KOPT-K1 (cell line): ENCODE data around the gene FAM20C.
"Not testable (repeated sequence)": the region's sequence is repeated elsewhere in the genome, so short reads cannot be mapped to it uniquely, and the experiment has no call there.

Experiments
- H3K27ac ChIP-seq: fragments of 200-600 bp; sonication (generic); 2 replicates; pipeline ENCODE4 v1.5.1; 2016; ENCODE audit warnings: antibody characterized with exemption, mild to moderate bottlenecking, low read depth, low read length; ENCODE audit not compliant: poor library complexity, severe bottlenecking
- H3K36me3 ChIP-seq: fragments of 200-600 bp; sonication (generic); 2 replicates; pipeline ENCODE4 v1.5.1; 2017; ENCODE audit warnings: antibody characterized with exemption, mild to moderate bottlenecking, low read length, moderate library complexity; ENCODE audit not compliant: insufficient read depth
- H3K9me3 ChIP-seq: fragments of 200-600 bp; sonication (generic); 2 replicates; pipeline ENCODE4 v1.5.1; 2017; ENCODE audit warnings: antibody characterized with exemption, low read length, mild to moderate bottlenecking; ENCODE audit not compliant: insufficient read depth, poor library complexity, severe bottlenecking

FAM20C gene

DNA sequence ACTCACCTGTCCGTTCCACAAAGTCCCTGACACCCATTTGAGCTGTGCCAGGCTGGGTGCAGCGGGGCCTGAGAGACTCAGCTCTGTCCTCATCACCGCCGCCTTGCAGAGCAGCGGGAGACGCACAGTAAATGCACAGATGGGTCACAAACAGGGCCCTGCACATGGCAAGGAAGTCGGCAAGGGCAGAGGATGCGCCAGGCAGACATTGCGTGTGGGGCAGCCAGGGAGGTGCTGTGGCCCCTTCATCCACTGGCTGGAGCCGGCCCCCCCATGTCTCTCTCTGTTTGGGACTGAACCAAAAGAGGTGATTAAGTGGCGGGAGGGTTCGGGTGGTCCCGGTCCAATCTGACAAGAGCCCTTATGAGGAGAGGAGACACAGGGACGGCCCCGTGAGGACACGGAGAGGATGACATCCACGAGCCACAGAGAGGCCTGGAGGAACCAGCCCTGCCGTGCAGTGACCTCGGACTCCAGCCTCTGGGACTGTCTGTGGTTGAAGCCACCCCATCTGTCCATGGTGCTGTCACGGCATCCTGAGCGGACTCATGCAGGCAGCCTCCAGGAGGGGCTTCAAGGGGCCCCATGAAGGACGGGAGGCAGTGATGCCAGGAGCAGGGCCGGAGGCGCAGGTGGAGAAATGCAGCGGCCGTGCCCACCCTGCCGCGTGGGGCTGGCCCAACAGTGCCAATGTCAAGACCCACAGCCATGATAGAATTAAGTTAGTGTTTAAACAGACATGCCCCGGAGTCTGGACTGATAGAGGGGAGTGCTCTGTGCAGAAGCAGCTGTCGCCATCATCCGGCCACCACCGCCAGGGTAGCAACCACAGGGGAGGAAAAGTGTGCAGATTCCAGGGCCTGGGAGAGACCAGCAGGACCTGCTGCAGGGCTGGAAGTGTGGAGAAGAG lies 69.2 kb downstream of the FAM20C start:
- Histone ChIP-seq H3K36me3 (no peaks in the 10 kb centered on the region), H3K9me3 (peaks cover 28% of the 10 kb centered on the region), H3K27ac (no peak overlapping the region)

DNA sequence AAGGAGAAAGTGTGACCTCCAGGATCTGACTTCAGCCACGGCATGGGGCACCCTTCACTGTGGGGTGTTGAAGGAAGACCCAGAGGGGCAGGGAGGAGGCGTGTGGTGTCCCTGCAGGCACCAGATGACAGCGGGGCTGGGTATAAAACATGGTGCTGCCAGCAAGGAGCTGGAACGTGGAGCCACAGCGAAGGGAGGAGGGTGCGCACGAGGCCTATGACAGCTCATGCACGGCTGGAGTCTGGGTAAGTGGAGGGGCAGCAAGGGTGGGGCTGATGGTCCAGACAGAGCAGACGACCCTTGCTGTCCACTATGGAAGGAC lies 69.8 kb downstream of the FAM20C start:
- Histone ChIP-seq H3K9me3 (peaks cover 28% of the 10 kb centered on the region), H3K36me3 (no peaks in the 10 kb centered on the region), H3K27ac (no peak overlapping the region)

DNA sequence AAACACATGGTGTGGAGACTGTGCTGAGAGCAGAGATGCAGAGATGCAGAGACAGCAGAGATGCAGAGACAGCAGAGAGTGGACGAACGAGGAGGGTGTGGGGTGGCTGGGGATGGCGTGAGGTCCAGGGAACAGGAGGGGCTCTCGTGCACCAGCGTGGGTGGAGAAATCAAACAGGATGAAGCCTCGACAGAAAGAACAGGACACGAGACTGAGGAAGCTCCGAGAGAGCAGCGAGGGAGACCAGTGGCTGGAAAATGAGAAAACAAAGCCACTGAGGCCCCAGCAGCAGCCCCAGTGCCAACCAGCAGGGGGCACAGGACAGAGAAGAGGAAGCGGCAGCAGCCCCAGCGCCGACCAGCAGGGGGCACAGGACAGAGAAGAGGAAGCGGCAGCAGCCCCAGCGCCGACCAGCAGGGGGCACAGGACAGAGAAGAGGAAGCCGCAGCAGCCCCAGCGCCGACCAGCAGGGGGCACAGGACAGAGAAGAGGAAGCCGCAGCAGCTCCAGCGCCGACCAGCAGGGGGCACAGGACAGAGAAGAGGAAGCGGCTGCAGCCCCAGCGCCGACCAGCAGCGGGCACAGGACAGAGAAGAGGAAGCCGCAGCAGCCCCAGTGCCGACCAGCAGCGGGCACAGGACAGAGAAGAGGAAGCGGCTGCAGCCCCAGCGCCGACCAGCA lies 70.4 kb downstream of the FAM20C start:
- not testable (repeated sequence) for H3K36me3 ChIP-seq, H3K27ac ChIP-seq
- peaks cover 28% of the 10 kb centered on the region for H3K9me3 ChIP-seq

DNA sequence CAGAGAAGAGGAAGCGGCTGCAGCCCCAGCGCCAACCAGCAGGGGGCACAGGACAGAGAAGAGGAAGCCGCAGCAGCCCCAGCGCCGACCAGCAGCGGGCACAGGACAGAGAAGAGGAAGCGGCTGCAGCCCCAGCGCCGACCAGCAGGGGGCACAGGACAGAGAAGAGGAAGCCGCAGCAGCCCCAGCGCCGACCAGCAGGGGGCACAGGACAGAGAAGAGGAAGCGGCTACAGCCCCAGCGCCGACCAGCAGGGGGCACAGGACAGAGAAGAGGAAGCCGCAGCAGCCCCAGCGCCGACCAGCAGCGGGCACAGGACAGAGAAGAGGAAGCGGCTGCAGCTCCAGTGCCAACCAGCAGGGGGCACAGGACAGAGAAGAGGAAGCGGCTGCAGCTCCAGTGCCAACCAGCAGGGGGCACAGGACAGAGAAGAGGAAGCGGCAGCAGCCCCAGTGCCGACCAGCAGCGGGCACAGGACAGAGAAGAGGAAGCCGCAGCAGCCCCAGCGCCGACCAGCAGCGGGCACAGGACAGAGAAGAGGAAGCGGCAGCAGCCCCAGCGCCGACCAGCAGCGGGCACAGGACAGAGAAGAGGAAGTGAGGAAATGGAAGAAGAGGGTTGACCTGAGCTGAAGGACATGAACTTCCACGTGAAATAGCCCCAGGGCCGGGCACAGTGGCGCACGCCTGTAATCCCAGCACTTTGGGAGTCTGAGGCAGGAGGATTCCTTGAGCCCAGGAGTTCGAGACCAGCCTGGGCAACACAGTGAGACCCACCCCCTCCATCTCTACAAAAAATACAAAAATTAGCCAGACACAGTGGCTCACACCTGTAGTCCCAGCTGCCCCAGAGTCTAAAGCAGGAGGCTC lies 71.3 kb downstream of the FAM20C start:
- not testable (repeated sequence) for H3K27ac ChIP-seq, H3K36me3 ChIP-seq
- H3K9me3 ChIP-seq, result peaks cover 28% of the 10 kb centered on the region

DNA sequence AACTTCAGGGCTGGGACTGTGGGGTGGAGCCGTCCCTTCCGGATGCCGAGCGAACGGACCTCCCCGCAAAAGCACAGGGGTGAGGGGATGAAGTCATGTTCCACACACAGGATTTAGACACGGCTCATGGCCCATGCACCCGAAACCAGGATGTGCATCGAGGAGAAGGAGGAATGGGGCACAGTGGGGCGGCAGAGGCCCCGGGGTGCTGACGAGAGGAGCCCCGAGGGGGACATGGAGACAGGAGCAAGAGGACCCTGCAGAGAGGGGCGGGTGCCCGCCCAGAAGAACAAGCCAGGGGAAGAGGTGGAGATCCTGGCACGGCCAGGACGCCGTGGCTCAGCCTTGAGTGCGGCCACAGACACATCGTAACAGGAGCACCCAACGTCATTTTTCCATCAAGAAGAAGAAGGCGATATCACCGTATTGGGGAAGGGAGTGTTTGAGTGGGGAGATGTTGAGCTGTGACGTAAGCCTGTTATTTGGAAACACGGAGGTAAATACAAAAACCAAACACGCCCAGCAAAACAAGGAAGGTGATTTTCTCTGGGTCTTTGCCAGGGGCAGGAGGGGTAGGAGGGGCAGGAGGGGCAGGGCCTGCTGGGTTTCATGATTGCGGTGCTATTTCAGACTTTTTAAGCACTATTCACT lies 72.3 kb downstream of the FAM20C start:
- peaks cover 28% of the 10 kb centered on the region for H3K9me3 ChIP-seq
- H3K27ac ChIP-seq, result no peak overlapping the region
- no peaks in the 10 kb centered on the region for H3K36me3 ChIP-seq

DNA sequence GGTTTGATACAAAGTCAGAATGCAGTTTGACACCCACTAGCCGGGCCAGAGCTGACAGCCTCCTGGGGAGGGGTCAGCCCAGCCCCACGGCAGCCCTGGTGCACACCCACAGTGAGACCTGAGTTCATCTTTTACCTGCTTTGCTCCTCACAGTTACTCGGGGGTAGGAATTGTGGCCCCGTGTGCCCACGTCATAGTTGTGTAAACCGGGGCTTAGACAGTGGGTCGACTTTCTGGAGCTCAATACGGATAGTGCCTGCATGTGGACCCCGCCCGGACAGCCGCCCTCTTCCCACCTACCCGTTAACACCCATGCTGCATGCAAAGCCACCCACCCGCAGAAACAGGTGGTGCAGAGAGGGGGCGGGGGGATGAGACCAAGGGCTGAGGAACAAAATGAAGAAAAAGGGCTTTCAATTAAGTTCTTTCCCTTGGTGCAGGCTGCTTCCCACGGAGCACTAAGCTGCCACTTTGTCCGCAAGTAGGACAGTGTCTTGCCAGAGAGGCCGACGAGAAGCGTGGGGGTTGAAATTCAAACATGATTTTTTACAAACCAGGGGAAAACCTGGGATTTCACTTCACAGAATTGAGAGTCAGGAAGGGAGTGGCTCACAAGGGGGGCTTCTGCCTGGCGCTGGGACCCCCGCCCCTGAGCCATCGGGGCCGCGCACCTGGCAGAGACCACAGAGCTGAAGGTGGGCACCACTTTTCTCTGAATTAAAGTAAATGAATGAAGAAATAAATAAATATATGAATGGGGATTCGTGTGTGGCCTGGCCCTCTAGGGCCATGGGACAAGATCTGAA lies 73.0 kb downstream of the FAM20C start:
- peaks cover 27% of the 10 kb centered on the region for H3K9me3 ChIP-seq
- H3K27ac ChIP-seq, result no peak overlapping the region
- no peaks in the 10 kb centered on the region for H3K36me3 ChIP-seq

DNA sequence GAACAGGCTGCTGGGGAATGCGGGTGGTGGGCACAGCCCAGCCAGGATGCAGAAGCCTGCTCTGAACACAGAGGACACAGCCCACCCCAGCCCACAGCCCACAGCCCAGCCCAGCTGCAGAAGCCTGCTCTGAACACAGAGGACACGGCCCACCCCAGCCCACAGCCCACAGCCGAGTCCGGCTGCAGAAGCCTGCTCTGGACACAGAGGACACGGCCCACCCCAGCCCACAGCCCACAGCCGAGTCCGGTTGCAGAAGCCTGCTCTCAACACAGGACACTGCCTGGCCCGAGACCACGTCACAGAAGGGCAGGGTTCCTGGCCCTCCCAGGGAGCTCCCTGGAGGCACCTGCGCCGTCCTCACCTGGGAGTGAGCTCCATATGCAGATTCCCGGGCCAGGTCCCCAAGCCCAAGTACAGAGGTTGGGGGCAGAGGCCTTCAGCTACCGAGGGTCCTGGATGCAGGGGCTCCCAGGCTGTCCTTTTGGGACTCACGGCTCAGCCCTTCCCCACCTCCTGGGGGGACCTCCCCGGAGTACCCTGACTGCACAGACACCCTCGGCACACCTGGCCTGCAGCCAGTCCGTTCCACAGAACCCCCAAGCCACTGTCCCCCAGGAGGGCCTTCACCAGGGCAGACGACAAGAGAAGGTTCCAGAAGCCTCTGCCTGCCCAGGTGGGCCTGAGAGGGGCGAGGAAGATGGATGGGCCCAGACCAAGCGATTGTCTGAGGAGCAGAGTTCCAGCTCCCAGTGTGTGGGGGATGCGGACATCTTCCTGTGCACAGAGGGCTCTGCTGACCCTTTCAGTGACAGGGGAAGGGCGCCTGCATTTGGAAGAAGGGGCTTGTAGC lies 73.9 kb downstream of the FAM20C start:
- Histone ChIP-seq H3K27ac (no peak overlapping the region), H3K36me3 (no peaks in the 10 kb centered on the region), H3K9me3 (peaks cover 18% of the 10 kb centered on the region)

DNA sequence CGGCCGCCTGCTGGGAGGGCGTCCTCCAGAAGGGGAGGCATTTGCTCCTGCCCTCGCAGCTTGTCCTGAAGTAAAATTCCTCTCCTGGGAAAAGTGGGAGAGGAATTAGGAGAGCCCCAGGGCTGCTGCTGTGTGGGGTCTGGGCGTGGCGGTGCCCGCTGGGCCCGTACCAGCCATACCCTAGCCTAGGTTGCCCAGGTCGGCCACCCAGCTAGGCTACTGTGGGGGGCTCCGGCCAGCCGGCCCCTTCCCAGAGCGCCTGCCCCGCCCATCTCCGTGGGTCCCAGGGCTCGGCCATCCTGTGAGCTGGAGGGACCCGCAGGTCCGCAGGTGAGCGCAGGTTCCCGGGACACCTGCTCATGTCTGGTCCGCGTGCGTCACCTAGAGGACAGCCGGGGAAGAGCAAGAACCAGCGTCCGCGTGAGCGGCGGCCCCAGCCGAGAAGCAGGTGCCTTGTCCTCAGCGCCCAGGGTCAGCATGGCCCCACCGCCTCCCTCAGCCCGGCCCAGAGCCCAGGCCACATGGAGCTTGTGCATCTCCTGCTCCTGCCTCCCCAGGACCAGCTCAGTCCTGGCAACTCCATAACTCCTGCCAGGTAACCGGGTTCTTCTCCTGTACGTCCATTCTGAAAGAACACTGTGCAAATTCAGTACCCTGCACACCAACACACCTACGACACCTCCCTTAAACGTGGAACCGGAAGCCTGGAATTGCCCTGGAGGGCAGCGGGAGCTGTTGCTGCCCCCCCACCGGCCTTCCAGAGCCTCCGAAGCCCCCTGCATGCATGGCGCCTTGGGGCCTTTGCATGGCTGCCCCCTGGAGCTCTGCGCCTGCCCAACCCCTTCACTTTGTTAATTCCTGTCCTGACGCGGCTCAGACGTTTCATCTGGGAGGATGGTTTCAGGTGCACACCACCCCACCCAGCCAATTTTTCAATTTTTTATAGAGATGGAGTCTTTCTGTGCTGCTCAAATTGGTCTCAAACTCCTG lies 74.8 kb downstream of the FAM20C start:
- Histone ChIP-seq H3K36me3 (no peaks in the 10 kb centered on the region), H3K9me3 (peaks cover 9% of the 10 kb centered on the region), H3K27ac (no peak overlapping the region)

DNA sequence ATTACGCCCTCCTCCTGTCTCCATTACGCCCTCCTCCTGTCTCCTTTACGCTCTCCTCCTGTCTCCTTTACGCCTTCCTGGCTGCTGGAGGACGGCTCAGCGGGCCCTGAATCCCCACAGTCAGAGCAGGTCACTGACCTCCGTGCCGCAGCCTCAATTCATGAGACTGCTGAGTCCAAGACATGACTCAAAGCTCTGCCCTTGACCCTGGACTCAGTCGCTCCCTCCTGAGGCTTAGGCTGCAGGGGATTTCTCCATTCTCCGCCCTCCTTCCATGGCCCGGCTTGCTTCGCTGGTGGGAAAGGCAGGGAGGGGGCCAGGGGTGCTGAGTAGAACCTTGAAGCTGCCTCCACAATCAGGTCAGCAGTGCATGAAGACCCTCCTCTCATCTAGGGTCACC lies 76.6 kb downstream of the FAM20C start:
- no peaks in the 10 kb centered on the region for H3K36me3 ChIP-seq
- peaks cover 11% of the 10 kb centered on the region for H3K9me3 ChIP-seq
- no peak overlapping the region for H3K27ac ChIP-seq

DNA sequence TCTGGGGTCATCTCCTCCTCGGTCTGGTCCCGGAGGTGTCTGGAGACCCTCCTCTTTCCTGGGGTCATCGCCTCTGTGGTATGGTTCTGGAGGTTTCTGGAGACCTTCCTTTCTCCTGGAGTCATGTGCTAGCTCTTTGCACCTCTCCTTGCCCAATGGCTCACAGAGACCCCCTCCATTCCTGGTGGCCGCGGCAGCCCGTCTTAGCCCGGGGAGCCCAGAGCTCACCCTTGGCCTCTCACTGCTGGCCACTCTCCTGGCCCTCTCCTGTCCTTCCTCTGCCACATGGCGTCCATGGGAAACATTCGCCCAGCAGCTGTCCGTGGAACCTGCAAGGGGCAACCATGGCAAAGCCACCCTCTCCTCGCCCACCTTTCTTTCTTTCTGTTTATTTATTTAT lies 77.3 kb downstream of the FAM20C start:
- no peak overlapping the region for H3K27ac ChIP-seq
- H3K9me3 ChIP-seq, result peaks cover 16% of the 10 kb centered on the region

DNA sequence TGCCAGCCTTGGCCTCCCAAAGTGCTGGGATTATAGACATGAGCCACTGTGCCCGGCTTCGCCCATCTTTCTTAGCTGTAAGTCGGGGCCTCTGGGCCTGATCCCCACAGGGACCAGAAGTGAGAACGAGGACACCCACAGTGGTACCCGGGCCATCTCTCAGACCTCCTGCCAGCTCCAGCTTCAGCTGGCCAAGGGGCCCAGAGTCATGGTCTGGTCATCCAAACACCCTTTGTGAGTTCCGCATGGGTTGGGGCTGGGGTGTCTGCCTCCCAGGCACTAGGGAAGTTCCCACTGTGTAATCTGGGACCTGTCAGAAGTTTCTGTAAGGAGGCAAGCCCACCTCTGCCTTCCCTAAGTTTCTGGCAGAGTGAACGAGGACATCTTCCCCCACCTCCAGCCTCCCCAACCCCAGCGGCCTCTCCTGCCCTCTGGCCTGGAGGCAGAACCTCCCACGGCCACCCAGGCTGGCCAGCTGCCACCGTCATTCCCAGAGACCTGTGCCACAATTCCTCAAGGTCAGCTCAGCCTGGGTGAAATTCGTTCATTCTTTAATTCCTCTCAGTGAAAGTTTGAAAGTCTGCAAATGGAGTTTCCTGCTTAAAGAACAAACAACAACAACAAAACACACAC lies 78.1 kb downstream of the FAM20C start:
- H3K27ac ChIP-seq, result no peak overlapping the region
- peaks cover 22% of the 10 kb centered on the region for H3K9me3 ChIP-seq
- H3K36me3 ChIP-seq, result no peaks in the 10 kb centered on the region

More for the DNA sequence above, 77.3 kb downstream of the FAM20C start:
- H3K36me3 ChIP-seq, result no peaks in the 10 kb centered on the region
